DOHH2 (cell line): ENCODE results near the gene MYOZ3.

ENCODE experiments used
- H3F3A ChIP-seq: fragments of 200-600 bp; sonication (generic), shearing (Covaris generic); 2 replicates; pipeline ENCODE4 v1.6.0; 2016; ENCODE audit warnings: antibody characterized with exemption, mild to moderate bottlenecking; ENCODE audit not compliant: control insufficient read depth, insufficient read depth
- H3K27ac ChIP-seq: fragments of 200-600 bp; sonication (generic); 2 replicates; pipeline ENCODE4 v1.5.1; 2014; ENCODE audit warnings: low read depth, mild to moderate bottlenecking, low read length, moderate library complexity
- H3K27me3 ChIP-seq: fragments of 200-600 bp; sonication (generic); 2 replicates; pipeline ENCODE4 v1.6.1; 2014; ENCODE audit warnings: mild to moderate bottlenecking, low read length, mixed read lengths; ENCODE audit not compliant: control insufficient read depth
- H3K36me3 ChIP-seq: fragments of 200-600 bp; sonication (generic); 2 replicates; pipeline ENCODE4 v1.6.1; 2014; ENCODE audit warnings: mild to moderate bottlenecking, low read length, moderate library complexity, mixed read lengths; ENCODE audit not compliant: control insufficient read depth
- H3K4me1 ChIP-seq: fragments of 200-600 bp; sonication (generic); 2 replicates; pipeline ENCODE4 v1.6.1; 2014; ENCODE audit warnings: mild to moderate bottlenecking, low read length, mixed read lengths; ENCODE audit not compliant: control insufficient read depth
- H3K4me2 ChIP-seq: fragments of 200-600 bp; sonication (generic); 2 replicates; pipeline ENCODE4 v1.6.0; 2014; ENCODE audit warnings: mild to moderate bottlenecking, low read length, moderate library complexity
- H3K4me3 ChIP-seq: fragments of 200-600 bp; sonication (generic); 2 replicates; pipeline ENCODE4 v1.5.1; 2014; ENCODE audit warnings: mild to moderate bottlenecking, low read length, mixed read lengths
- H3K79me2 ChIP-seq: fragments of 200-600 bp; sonication (generic); 2 replicates; pipeline ENCODE4 v1.6.1; 2014; ENCODE audit warnings: mild to moderate bottlenecking, low read length, mixed read lengths; ENCODE audit not compliant: control insufficient read depth
- H3K9me2 ChIP-seq: fragments of 200-600 bp; sonication (generic); replicated peaks from 2 replicates; pipeline ENCODE4 v1.6.1; 2014; ENCODE audit warnings: mild to moderate bottlenecking, low read length, mixed read lengths; ENCODE audit not compliant: control insufficient read depth
- H3K9me3 ChIP-seq: fragments of 200-600 bp; sonication (generic); 2 replicates; pipeline ENCODE4 v1.6.1; 2014; ENCODE audit warnings: antibody characterized with exemption, low read length, mixed read lengths; ENCODE audit not compliant: control insufficient read depth, insufficient read depth
- H4K20me1 ChIP-seq: fragments of 200-600 bp; sonication (generic); 2 replicates; pipeline ENCODE4 v1.6.0; 2014; ENCODE audit warnings: low read depth, mild to moderate bottlenecking, antibody characterized with exemption, low read length, moderate library complexity; ENCODE audit not compliant: control insufficient read depth, insufficient read depth
- CTCF ChIP-seq: fragments of 200-600 bp; sonication (generic); IDR thresholded peaks from one replicate; pipeline ENCODE4 v1.5.1; 2014; ENCODE audit warnings: antibody characterized with exemption, mild to moderate bottlenecking, low read depth, low read length; ENCODE audit not compliant: poor library complexity, severe bottlenecking
- EZH2phosphoT487 ChIP-seq: fragments of 200-600 bp; sonication (generic); IDR thresholded peaks from 2 replicates; pipeline ENCODE4 v1.6.1; 2017; ENCODE audit warnings: borderline replicate concordance, mild to moderate bottlenecking, antibody characterized with exemption, low read length, moderate library complexity, mixed read lengths

The MYOZ3 gene

GRCh38 chr5:150619359-150620230, 41.5 kb upstream of the MYOZ3 start:
- Histone ChIP-seq H3K4me3 (no peak overlapping the region), H3K27me3 (peaks cover 22% of the 10 kb centered on the region), H3K4me1 (no peaks in the 10 kb centered on the region), H3K27ac (no peak overlapping the region), H4K20me1 (no peaks in the 10 kb centered on the region), H3K9me3 (no peaks in the 10 kb centered on the region), H3K9me2 (no peaks in the 10 kb centered on the region), H3K36me3 (no peaks in the 10 kb centered on the region), H3F3A (no peaks in the 10 kb centered on the region), H3K79me2 (no peaks in the 10 kb centered on the region), H3K4me2 (no peak overlapping the region)
- TF ChIP-seq CTCF: no peak
- no peak for TF ChIP-seq EZH2phosphoT487

GRCh38 chr5:150621301-150621700, 39.8 kb upstream of the MYOZ3 start:
- no peak overlapping the region for H3K4me3 ChIP-seq
- no peaks in the 10 kb centered on the region for H3K9me2 ChIP-seq
- no peak overlapping the region for H3K27ac ChIP-seq
- H3K4me1 ChIP-seq: peaks cover 12% of the 10 kb centered on the region
- H4K20me1 ChIP-seq: no peaks in the 10 kb centered on the region
- H3F3A ChIP-seq: no peaks in the 10 kb centered on the region
- H3K4me2 ChIP-seq: no peak overlapping the region
- H3K79me2 ChIP-seq: no peaks in the 10 kb centered on the region
- peaks cover 36% of the 10 kb centered on the region for H3K27me3 ChIP-seq
- no peaks in the 10 kb centered on the region for H3K36me3 ChIP-seq
- no peak for TF ChIP-seq EZH2phosphoT487
- no peak for TF ChIP-seq CTCF
- no peaks in the 10 kb centered on the region for H3K9me3 ChIP-seq

DNA sequence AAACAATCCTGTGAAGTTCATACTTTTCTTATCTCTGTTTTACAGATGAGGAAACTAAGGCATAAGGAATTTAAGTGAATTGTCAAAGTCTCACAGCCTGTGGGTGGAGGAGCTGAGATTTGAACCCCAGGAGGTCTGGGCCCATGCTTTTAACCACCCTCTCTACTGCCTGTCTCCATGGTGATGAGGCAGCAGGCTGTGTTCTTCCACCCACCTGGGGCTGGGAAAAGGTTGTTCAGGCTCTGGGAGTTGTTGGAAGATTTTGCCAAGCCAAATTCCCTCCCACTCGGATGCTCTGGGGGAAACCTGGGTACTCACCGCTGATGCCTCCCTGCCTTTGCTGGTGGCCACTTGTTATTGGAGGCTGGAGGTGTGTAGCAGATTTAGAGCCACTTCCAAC, 38.9 kb upstream of the MYOZ3 start:
- no peak overlapping the region for H3K27ac ChIP-seq
- peaks cover 36% of the 10 kb centered on the region for H3K27me3 ChIP-seq
- no peaks in the 10 kb centered on the region for H4K20me1 ChIP-seq
- no peaks in the 10 kb centered on the region for H3K36me3 ChIP-seq
- TF ChIP-seq CTCF: no peak
- TF ChIP-seq EZH2phosphoT487: no peak
- H3K9me2 ChIP-seq: no peaks in the 10 kb centered on the region
- H3K4me1 ChIP-seq: peaks cover 16% of the 10 kb centered on the region
- H3K4me3 ChIP-seq: no peak overlapping the region
- H3K79me2 ChIP-seq: no peaks in the 10 kb centered on the region
- no peaks in the 10 kb centered on the region for H3K9me3 ChIP-seq
- no peak overlapping the region for H3K4me2 ChIP-seq
- H3F3A ChIP-seq: no peaks in the 10 kb centered on the region
